Choroid plexus epithelial cell (primary cell): ENCODE measurements around the gene KRTAP26-1.

Experiments
- DNase-seq: peaks from one replicate; pipeline ENCODE4 v3.0.0-alpha.2; 2010; ENCODE audit warnings: low read depth
- H3K4me3 ChIP-seq: 2 replicates; pipeline ENCODE4 v1.5.1; 2011; ENCODE audit warnings: low read depth, mild to moderate bottlenecking, control low read depth, low read length, moderate library complexity
- CTCF ChIP-seq: conservative IDR thresholded peaks from 2 replicates; pipeline ENCODE4 v1.5.1; 2011; ENCODE audit warnings: low read depth, mild to moderate bottlenecking, control low read depth, inconsistent platforms, low read length, moderate library complexity

Gene KRTAP26-1, protein sequence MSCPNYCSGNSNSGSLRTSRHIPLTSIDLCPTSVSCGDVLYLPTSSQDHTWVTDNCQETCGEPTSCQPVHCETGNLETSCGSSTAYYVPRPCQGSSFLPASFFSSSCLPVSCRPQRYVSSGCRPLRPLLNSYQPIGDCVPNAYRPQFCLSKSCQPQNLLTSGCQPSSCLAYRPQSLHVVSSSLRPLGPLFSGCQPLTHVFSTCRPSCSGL

GRCh38 chr21:30320215-30320614 lies at the start of gene KRTAP26-1:
KRTAP26-1 (minus strand) TSS chr21:30320315; CDS start chr21:30320035, 280 bp downstream.
- no peak for DNase-seq
- H3K4me3 ChIP-seq: no peak within 1 kb of the TSS
- no peak for TF ChIP-seq CTCF

DNA sequence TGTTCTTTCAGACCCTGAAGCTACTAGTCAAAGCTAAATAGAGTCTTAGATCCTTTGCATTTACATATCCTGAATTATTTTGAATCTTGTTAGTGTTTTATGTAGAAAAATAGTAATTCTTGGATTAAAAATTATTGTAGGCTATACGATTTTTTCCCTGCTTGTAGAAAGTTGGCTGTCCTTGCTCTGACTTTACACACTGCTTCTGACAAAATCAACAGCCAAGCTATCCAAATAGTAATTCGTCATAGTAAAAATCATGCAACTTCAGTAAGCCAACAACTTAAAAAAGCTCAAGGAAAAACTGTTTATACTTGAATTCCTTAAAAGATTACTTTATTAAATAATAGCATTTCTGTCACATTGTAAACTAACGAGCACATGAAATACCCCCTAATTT lies 35.8 kb upstream of the KRTAP26-1 start:
- no peak for DNase-seq
- no peak overlapping the region for H3K4me3 ChIP-seq
- no peak for TF ChIP-seq CTCF

GRCh38 chr21:30354308-30355005 lies 34.3 kb upstream of the KRTAP26-1 start:
- H3K4me3 ChIP-seq: no peak overlapping the region
- no peak for TF ChIP-seq CTCF
- DNase-seq: no peak

GRCh38 chr21:30351534-30351933 lies 31.4 kb upstream of the KRTAP26-1 start:
- TF ChIP-seq CTCF: no peak
- no peak for DNase-seq

DNA sequence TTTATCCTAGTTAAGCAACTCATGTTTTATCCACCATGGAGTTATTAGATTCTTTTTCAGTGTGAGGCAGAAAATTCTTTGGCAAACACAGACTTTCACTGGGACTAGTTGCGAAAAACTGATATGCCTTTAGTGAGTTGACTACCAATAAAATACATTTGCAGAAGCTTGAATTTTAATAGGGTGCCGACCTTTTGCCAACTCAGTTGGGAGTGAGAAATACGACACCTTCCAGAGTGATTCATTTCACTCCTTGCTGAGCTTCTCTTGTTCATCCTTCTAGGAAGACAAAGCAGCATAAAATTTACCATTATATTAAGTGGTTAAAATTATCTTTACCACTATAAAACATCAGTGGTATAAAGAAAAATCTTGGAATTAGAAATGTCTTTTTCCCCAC lies 29.5 kb upstream of the KRTAP26-1 start:
- no peak overlapping the region for H3K4me3 ChIP-seq
- TF ChIP-seq CTCF: no peak
- DNase-seq: peak; percentile 38

More at GRCh38 chr21:30351534-30351933, 31.4 kb upstream of the KRTAP26-1 start:
- H3K4me3 ChIP-seq: no peak overlapping the region

- DNase-seq: no peak
- H3K4me3 ChIP-seq: no peak within 1 kb of the TSS
- no peak for TF ChIP-seq CTCF
Observed at GRCh38 chr21:30348506-30348905, 28.4 kb upstream of the KRTAP26-1 start, which contains the start of gene KRTAP23-1. KRTAP23-1 (minus strand) TSS chr21:30348606; CDS start chr21:30348606, 0 bp downstream.
